Panc1 (cell line): ENCODE data around the gene CDH19. TPM values are rescaled to one million over a fixed set of nuclear protein-coding genes. Genes with fewer than 3 reads are reported as not detected.

Experiments used
- ATAC-seq: fragments of 200-7000 bp; cut with Tn5 transposase; 2 replicates; pipeline ENCODE4 v1.9.1; 2020; ENCODE audit warnings: mild to moderate bottlenecking, moderate library complexity
- BruUV-seq: library from RNA; stranded (reverse); fragments of 400-500 nt; replicated peaks from 2 replicates; lab custom pipeline; 2021; lab: Mats Ljungman, UMichigan
- CTCF ChIA-PET: fragments of 300-600 bp; sonication (Branson Sonifier 250); formaldehyde crosslinking; loops from one replicate; lab custom pipeline; 2022; ENCODE audit warnings: antibody characterized with exemption; lab: Charles Lee
- POLR2A ChIA-PET: fragments of 300-600 bp; sonication (Branson Sonifier 250); formaldehyde crosslinking; loops from one replicate; lab custom pipeline; 2022; ENCODE audit warnings: antibody characterized with exemption; lab: Charles Lee
- DNase-seq: peaks from one replicate; pipeline ENCODE4 v3.0.0-alpha.2; 2010; ENCODE audit warnings: low read depth, low spot score
- H3K27ac ChIP-seq: 2 replicates; pipeline ENCODE4 v1.5.1; 2011; ENCODE audit warnings: mild to moderate bottlenecking, low read length, inconsistent platforms
- H3K27me3 ChIP-seq: fragments of 200-500 bp; sonication (Bioruptor generic); 2 replicates; pipeline ENCODE4 v1.6.0; 2014; ENCODE audit warnings: low read length, inconsistent platforms; ENCODE audit not compliant: control insufficient read depth, insufficient read depth
- H3K36me3 ChIP-seq: fragments of 200-500 bp; sonication (Bioruptor generic); 2 replicates; pipeline ENCODE4 v1.5.1; 2014; ENCODE audit warnings: inconsistent platforms, mild to moderate bottlenecking, low read length, moderate library complexity; ENCODE audit not compliant: control insufficient read depth, insufficient read depth
- H3K4me1 ChIP-seq: 2 replicates; pipeline ENCODE4 v1.5.1; 2011; ENCODE audit warnings: inconsistent platforms, mild to moderate bottlenecking, low read length, moderate library complexity; ENCODE audit not compliant: control insufficient read depth, insufficient read depth
- H3K4me3 ChIP-seq, 2 experiments: 2 replicates each; pipeline ENCODE4 v1.5.1; 2011 to 2012; ENCODE audit warnings: low read depth in 2 of 2, low read length in 2 of 2, mild to moderate bottlenecking in 2 of 2, inconsistent platforms in 1 of 2, moderate library complexity in 1 of 2
- H3K9me3 ChIP-seq: fragments of 200-500 bp; sonication (Bioruptor generic); 2 replicates; pipeline ENCODE4 v1.5.1; 2014; ENCODE audit warnings: low read depth, mild to moderate bottlenecking, inconsistent platforms, low read length, moderate library complexity; ENCODE audit not compliant: control insufficient read depth, insufficient read depth
- CTCF ChIP-seq: fragments of 450-650 bp; IDR thresholded peaks from 2 replicates; pipeline ENCODE4 v1.5.1; 2017; ENCODE audit warnings: mild to moderate bottlenecking
- POLR2AphosphoS5 ChIP-seq: IDR thresholded peaks from 2 replicates; pipeline ENCODE4 v1.6.1; 2012; ENCODE audit warnings: mild to moderate bottlenecking, low read depth, low read length, moderate library complexity
- REST ChIP-seq, 2 experiments: IDR thresholded peaks; 2 replicates each; pipeline ENCODE4 v1.6.1; 2011 to 2012; ENCODE audit warnings: low read depth in 2 of 2, control low read depth in 1 of 2, low read length in 1 of 2, mild to moderate bottlenecking in 1 of 2, moderate library complexity in 1 of 2; ENCODE audit not compliant: insufficient read depth in 1 of 2
- SIN3A ChIP-seq: IDR thresholded peaks from 2 replicates; pipeline ENCODE4 v1.6.1; 2012; ENCODE audit warnings: low read depth, mild to moderate bottlenecking, low read length, moderate library complexity, borderline replicate concordance; ENCODE audit not compliant: insufficient read depth
- TCF7L2 ChIP-seq: IDR thresholded peaks from 2 replicates; pipeline ENCODE4 v1.6.1; 2011; ENCODE audit warnings: mild to moderate bottlenecking, low read depth, low read length, inconsistent platforms
- in situ Hi-C: cut with HindIII; loops from 2 replicates; pipeline ENCODE4 v1.10.0; 2016; ENCODE audit warnings: low sequenced_read_pairs, low pct_unique_long_range_greater_than_20kb
- intact Hi-C: fragments of 100-400 bp; cut with micrococcal nuclease; formaldehyde crosslinking; loops from one replicate; pipeline ENCODE4 v1.10.0; 2022; ENCODE audit not compliant: unreplicated experiment
- total RNA-seq: library from RNA; stranded (reverse); gene quantifications from one replicate; pipeline ENCODE4 v1.2.1, GENCODE V29; 2021; ENCODE audit not compliant: unreplicated experiment

CDH19 gene
- total RNA-seq, 1 experiment from 2014 or later = not detected

GRCh38 chr18:66638856-66639629, 35.2 kb upstream of the CDH19 start:
- H3K27ac ChIP-seq = no peak overlapping the region
- no peaks in the 10 kb centered on the region for H3K36me3 ChIP-seq
- H3K9me3 ChIP-seq = no peaks in the 10 kb centered on the region
- ChIA-PET POLR2A (no interaction called here), CTCF (no interaction called here)
- no peak for TF ChIP-seq TCF7L2
- TF ChIP-seq POLR2AphosphoS5 = no peak
- no peak for TF ChIP-seq SIN3A
- TF ChIP-seq CTCF = no peak
- TF ChIP-seq REST (IDR thresholded peaks at IDR 0.05; ENCODE audit: insufficient read depth in 1 of 2, low read depth in 2 of 2, low read length in 1 of 2) = no peak
- no peak overlapping the region for H3K4me3 ChIP-seq
- BruUV-seq = no TSS peak
- no peak for DNase-seq
- in situ Hi-C loops = no loop called here
- no peaks in the 10 kb centered on the region for H3K4me1 ChIP-seq
- no peaks in the 10 kb centered on the region for H3K27me3 ChIP-seq
- ATAC-seq = no peak
- intact Hi-C loops = no loop called here

- ATAC-seq (no peak), DNase-seq (no peak)
- intact Hi-C loops (no loop called here), in situ Hi-C loops (no loop called here)
- no peaks in the 10 kb centered on the region for H3K4me1 ChIP-seq
- CTCF ChIA-PET = no interaction called here
- H3K27me3 ChIP-seq = no peaks in the 10 kb centered on the region
- no TSS peak for BruUV-seq
- TF ChIP-seq REST (IDR thresholded peaks at IDR 0.05; ENCODE audit: insufficient read depth in 1 of 2, low read depth in 2 of 2, low read length in 1 of 2) = no peak
- TF ChIP-seq CTCF = no peak
- TF ChIP-seq SIN3A = no peak
- no peak for TF ChIP-seq POLR2AphosphoS5
- no peak for TF ChIP-seq TCF7L2
- POLR2A ChIA-PET = no interaction called here
- H3K27ac ChIP-seq = no peak overlapping the region
- no peak overlapping the region for H3K4me3 ChIP-seq
- no peaks in the 10 kb centered on the region for H3K9me3 ChIP-seq
- H3K36me3 ChIP-seq = no peaks in the 10 kb centered on the region
Observed at GRCh38 chr18:66635342-66635741, 31.5 kb upstream of the CDH19 start.
